ENCODE data around the gene COX6B2. TPM values are rescaled to one million over a fixed set of nuclear protein-coding genes. Genes with fewer than 3 reads are reported as not detected.

COX6B2 gene
- polyA plus RNA-seq, 4 donors: 0.07 to 0.09 TPM; not detected in 2

GRCh38 chr19:55384131-55384919, 29.8 kb upstream of the COX6B2 start, which contains the start of gene TMEM238:
TSS of gene TMEM238 (minus strand) at chr19:55384292. CDS start at chr19:55384259, 33 bp downstream.
- Histone ChIP-seq H3K27ac (ENCODE audit: low read depth in 1 of 3, low read length in 2 of 3) (peak within 1 kb of the TSS; percentile 86 to 99 (median 97)), H3K4me3 (ENCODE audit: low read depth in 1 of 3, low read length in 3 of 3) (peak within 1 kb of the TSS; percentile 63 to 97 (median 75)), H3K4me1 (ENCODE audit: control insufficient read depth in 3 of 3, insufficient read depth in 2 of 3, low read depth in 1 of 3, low read length in 2 of 3) (peaks cover 8 to 37% (median 12%) of the 10 kb centered on the region in 3 donors), H3K9me3 (ENCODE audit: control insufficient read depth in 2 of 2, insufficient read depth in 1 of 2, low read depth in 1 of 2, low read length in 1 of 2) (peaks cover 0 to 7% of the 10 kb centered on the region in 2 donors), H3K36me3 (ENCODE audit: control insufficient read depth in 3 of 3, insufficient read depth in 2 of 3, low read depth in 1 of 3, low read length in 3 of 3) (peaks cover 4 to 45% (median 17%) of the 10 kb centered on the region in 3 donors), H3K27me3 (ENCODE audit: control insufficient read depth in 3 of 3, insufficient read depth in 3 of 3, low read length in 3 of 3) (no peaks in the 10 kb centered on the region)
- peak; percentile 77 to 85 for DNase-seq
- WGBS, 3 donors: 5 to 16% (median 11%) methylated on average over 53 to 72 of the region's 72 CpGs
- no peak for FAIRE-seq

GRCh38 chr19:55383279-55384130, 29.0 kb upstream of the COX6B2 start:
- Histone ChIP-seq H3K4me3 (ENCODE audit: low read depth in 1 of 3, low read length in 3 of 3) (peak overlapping the region; percentile 44 to 75 (median 63)), H3K27ac (ENCODE audit: low read depth in 1 of 3, low read length in 2 of 3) (peak overlapping the region; percentile 86 to 97 (median 86)), H3K4me1 (ENCODE audit: control insufficient read depth in 3 of 3, insufficient read depth in 2 of 3, low read depth in 1 of 3, low read length in 2 of 3) (peaks cover 7 to 33% (median 8%) of the 10 kb centered on the region in 3 donors), H3K9me3 (ENCODE audit: control insufficient read depth in 2 of 2, insufficient read depth in 1 of 2, low read depth in 1 of 2, low read length in 1 of 2) (peaks cover 0 to 7% of the 10 kb centered on the region in 2 donors), H3K27me3 (ENCODE audit: control insufficient read depth in 3 of 3, insufficient read depth in 3 of 3, low read length in 3 of 3) (no peaks in the 10 kb centered on the region), H3K36me3 (ENCODE audit: control insufficient read depth in 3 of 3, insufficient read depth in 2 of 3, low read depth in 1 of 3, low read length in 3 of 3) (peaks cover 4 to 43% (median 10%) of the 10 kb centered on the region in 3 donors)
- 3 to 6% (median 4%) methylated on average over 44 to 88 of the region's 88 CpGs for WGBS, 3 donors
- DNase-seq (peak in 1 of 2 donors; percentile 58), FAIRE-seq (no peak)

GRCh38 chr19:55382522-55383054, 28.1 kb upstream of the COX6B2 start:
- FAIRE-seq (no peak), DNase-seq (no peak)
- 95 to 97% (median 96%) methylated on average over 3 of the region's 3 CpGs for WGBS, 3 donors
- no peak overlapping the region for H3K4me3 ChIP-seq (ENCODE audit: low read depth in 1 of 3, low read length in 3 of 3)
- H3K4me1 ChIP-seq (ENCODE audit: control insufficient read depth in 3 of 3, insufficient read depth in 2 of 3, low read depth in 1 of 3, low read length in 2 of 3): peaks cover 2 to 23% (median 2%) of the 10 kb centered on the region in 3 donors
- H3K36me3 ChIP-seq (ENCODE audit: control insufficient read depth in 3 of 3, insufficient read depth in 2 of 3, low read depth in 1 of 3, low read length in 3 of 3): peaks cover under 1 to 34% (median 1%) of the 10 kb centered on the region in 3 donors
- H3K27ac ChIP-seq (ENCODE audit: low read depth in 1 of 3, low read length in 2 of 3): no peak overlapping the region
- H3K9me3 ChIP-seq (ENCODE audit: control insufficient read depth in 2 of 2, insufficient read depth in 1 of 2, low read depth in 1 of 2, low read length in 1 of 2): peaks cover 0 to 7% of the 10 kb centered on the region in 2 donors
- H3K27me3 ChIP-seq (ENCODE audit: control insufficient read depth in 3 of 3, insufficient read depth in 3 of 3, low read length in 3 of 3): peaks cover 0 to 4% (median 0%) of the 10 kb centered on the region in 3 donors

- peaks cover 0 to 7% of the 10 kb centered on the region in 2 donors for H3K9me3 ChIP-seq (ENCODE audit: control insufficient read depth in 2 of 2, insufficient read depth in 1 of 2, low read depth in 1 of 2, low read length in 1 of 2)
- H3K4me3 ChIP-seq (ENCODE audit: low read depth in 1 of 3, low read length in 3 of 3): no peak overlapping the region
- H3K27ac ChIP-seq (ENCODE audit: low read depth in 1 of 3, low read length in 2 of 3): no peak overlapping the region
- peaks cover 0 to 28% (median 0%) of the 10 kb centered on the region in 3 donors for H3K36me3 ChIP-seq (ENCODE audit: control insufficient read depth in 3 of 3, insufficient read depth in 2 of 3, low read depth in 1 of 3, low read length in 3 of 3)
- DNase-seq: no peak
- no peak for FAIRE-seq
- H3K27me3 ChIP-seq (ENCODE audit: control insufficient read depth in 3 of 3, insufficient read depth in 3 of 3, low read length in 3 of 3): peaks cover 0 to 9% (median 2%) of the 10 kb centered on the region in 3 donors
- WGBS, 3 donors: 97 to 98% (median 97%) methylated on average over 5 of the region's 5 CpGs
- H3K4me1 ChIP-seq (ENCODE audit: control insufficient read depth in 3 of 3, insufficient read depth in 2 of 3, low read depth in 1 of 3, low read length in 2 of 3): peaks cover 0 to 18% (median 2%) of the 10 kb centered on the region in 3 donors
Measured at GRCh38 chr19:55382013-55382412, 27.5 kb upstream of the COX6B2 start.

- 62 to 77% (median 75%) methylated on average over 9 to 11 of the region's 11 CpGs for WGBS, 3 donors
- H3K9me3 ChIP-seq (ENCODE audit: control insufficient read depth in 2 of 2, insufficient read depth in 1 of 2, low read depth in 1 of 2, low read length in 1 of 2): peaks cover 0 to 7% of the 10 kb centered on the region in 2 donors
- H3K4me3 ChIP-seq (ENCODE audit: low read depth in 1 of 3, low read length in 3 of 3): no peak overlapping the region
- DNase-seq: no peak
- H3K27me3 ChIP-seq (ENCODE audit: control insufficient read depth in 3 of 3, insufficient read depth in 3 of 3, low read length in 3 of 3): peaks cover 0 to 34% (median 7%) of the 10 kb centered on the region in 3 donors
- H3K4me1 ChIP-seq (ENCODE audit: control insufficient read depth in 3 of 3, insufficient read depth in 2 of 3, low read depth in 1 of 3, low read length in 2 of 3): peaks cover 0 to 16% (median 2%) of the 10 kb centered on the region in 3 donors
- FAIRE-seq: no peak
- peaks cover 0 to 19% (median 0%) of the 10 kb centered on the region in 3 donors for H3K36me3 ChIP-seq (ENCODE audit: control insufficient read depth in 3 of 3, insufficient read depth in 2 of 3, low read depth in 1 of 3, low read length in 3 of 3)
- H3K27ac ChIP-seq (ENCODE audit: low read depth in 1 of 3, low read length in 2 of 3): no peak overlapping the region
Measured at GRCh38 chr19:55379174-55379573, 24.7 kb upstream of the COX6B2 start.

- DNase-seq: no peak
- H3K27me3 ChIP-seq (ENCODE audit: control insufficient read depth in 3 of 3, insufficient read depth in 3 of 3, low read length in 3 of 3): peaks cover 0 to 51% (median 16%) of the 10 kb centered on the region in 3 donors
- WGBS, 3 donors: 34 to 60% (median 60%) methylated on average over 43 of the region's 43 CpGs
- peaks cover 0 to 3% of the 10 kb centered on the region in 2 donors for H3K9me3 ChIP-seq (ENCODE audit: control insufficient read depth in 2 of 2, insufficient read depth in 1 of 2, low read depth in 1 of 2, low read length in 1 of 2)
- H3K27ac ChIP-seq (ENCODE audit: low read depth in 1 of 3, low read length in 2 of 3): no peak overlapping the region
- no peak for FAIRE-seq
- no peak overlapping the region for H3K4me3 ChIP-seq (ENCODE audit: low read depth in 1 of 3, low read length in 3 of 3)
- H3K4me1 ChIP-seq (ENCODE audit: control insufficient read depth in 3 of 3, insufficient read depth in 2 of 3, low read depth in 1 of 3, low read length in 2 of 3): peaks cover 0 to 18% (median 0%) of the 10 kb centered on the region in 3 donors
- H3K36me3 ChIP-seq (ENCODE audit: control insufficient read depth in 3 of 3, insufficient read depth in 2 of 3, low read depth in 1 of 3, low read length in 3 of 3): peaks cover 0 to 16% (median 0%) of the 10 kb centered on the region in 3 donors
Measured at GRCh38 chr19:55377356-55378131, 23.0 kb upstream of the COX6B2 start.

- peaks cover 0 to 12% (median 0%) of the 10 kb centered on the region in 3 donors for H3K36me3 ChIP-seq (ENCODE audit: control insufficient read depth in 3 of 3, insufficient read depth in 2 of 3, low read depth in 1 of 3, low read length in 3 of 3)
- FAIRE-seq (no peak), DNase-seq (peak in 1 of 2 donors; percentile 33)
- H3K4me1 ChIP-seq (ENCODE audit: control insufficient read depth in 3 of 3, insufficient read depth in 2 of 3, low read depth in 1 of 3, low read length in 2 of 3): peaks cover 0 to 18% (median 0%) of the 10 kb centered on the region in 3 donors
- peaks cover 5 to 62% (median 21%) of the 10 kb centered on the region in 3 donors for H3K27me3 ChIP-seq (ENCODE audit: control insufficient read depth in 3 of 3, insufficient read depth in 3 of 3, low read length in 3 of 3)
- no peak within 1 kb of the TSS for H3K27ac ChIP-seq (ENCODE audit: low read depth in 1 of 3, low read length in 2 of 3)
- H3K9me3 ChIP-seq (ENCODE audit: control insufficient read depth in 2 of 2, insufficient read depth in 1 of 2, low read depth in 1 of 2, low read length in 1 of 2): no peaks in the 10 kb centered on the region
- no peak within 1 kb of the TSS for H3K4me3 ChIP-seq (ENCODE audit: low read depth in 1 of 3, low read length in 3 of 3)
- WGBS, 3 donors: 20 to 42% (median 30%) methylated on average over 20 to 21 of the region's 21 CpGs
Measured at GRCh38 chr19:55376241-55376933, 21.9 kb upstream of the COX6B2 start, which contains the start of gene TMEM190. TSS of gene TMEM190 (plus strand) at chr19:55376826. CDS start at chr19:55376854, 28 bp downstream.

All from small intestine (tissue), 7 donors.